ENCODE data around the gene ELOVL6.
"Not testable (repeated sequence)": the region's sequence is repeated elsewhere in the genome, so short reads cannot be mapped to it uniquely, and the experiment has no call there.

DNA sequence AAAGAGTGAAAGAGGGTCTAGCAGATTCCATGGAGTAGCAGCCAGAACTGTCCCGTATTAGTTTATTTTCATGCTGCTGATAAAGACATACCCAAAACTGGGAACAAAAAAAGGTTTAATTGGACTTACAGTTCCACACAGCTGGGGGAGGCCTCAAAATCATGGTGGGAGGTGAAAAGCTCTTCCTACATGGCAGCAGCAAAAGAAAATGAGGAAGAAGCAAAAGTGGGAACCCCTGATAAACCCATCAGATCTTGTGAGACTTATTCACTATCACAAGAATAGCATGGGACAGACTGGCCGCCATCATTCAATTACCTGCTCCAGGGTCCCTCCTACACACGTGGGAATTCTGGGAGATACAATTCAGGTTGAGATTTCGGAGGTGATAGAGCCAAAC is 18.8 kb upstream of the ELOVL6 start:
- TF ChIP-seq, protein P1, sequence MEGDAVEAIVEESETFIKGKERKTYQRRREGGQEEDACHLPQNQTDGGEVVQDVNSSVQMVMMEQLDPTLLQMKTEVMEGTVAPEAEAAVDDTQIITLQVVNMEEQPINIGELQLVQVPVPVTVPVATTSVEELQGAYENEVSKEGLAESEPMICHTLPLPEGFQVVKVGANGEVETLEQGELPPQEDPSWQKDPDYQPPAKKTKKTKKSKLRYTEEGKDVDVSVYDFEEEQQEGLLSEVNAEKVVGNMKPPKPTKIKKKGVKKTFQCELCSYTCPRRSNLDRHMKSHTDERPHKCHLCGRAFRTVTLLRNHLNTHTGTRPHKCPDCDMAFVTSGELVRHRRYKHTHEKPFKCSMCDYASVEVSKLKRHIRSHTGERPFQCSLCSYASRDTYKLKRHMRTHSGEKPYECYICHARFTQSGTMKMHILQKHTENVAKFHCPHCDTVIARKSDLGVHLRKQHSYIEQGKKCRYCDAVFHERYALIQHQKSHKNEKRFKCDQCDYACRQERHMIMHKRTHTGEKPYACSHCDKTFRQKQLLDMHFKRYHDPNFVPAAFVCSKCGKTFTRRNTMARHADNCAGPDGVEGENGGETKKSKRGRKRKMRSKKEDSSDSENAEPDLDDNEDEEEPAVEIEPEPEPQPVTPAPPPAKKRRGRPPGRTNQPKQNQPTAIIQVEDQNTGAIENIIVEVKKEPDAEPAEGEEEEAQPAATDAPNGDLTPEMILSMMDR (IDR thresholded peaks at IDR 0.05; ENCODE audit: low read depth, low read length, missing input control) = not testable (repeated sequence)
- not testable (repeated sequence) for TF ChIP-seq TAF1 (conservative IDR thresholded peaks at IDR 0.05); EGR1 (IDR thresholded peaks at IDR 0.05; ENCODE audit: low read depth in 2 of 2); SP1 (IDR thresholded peaks at IDR 0.05); JUND (IDR thresholded peaks at IDR 0.05)
- TF ChIP-seq, protein P2, sequence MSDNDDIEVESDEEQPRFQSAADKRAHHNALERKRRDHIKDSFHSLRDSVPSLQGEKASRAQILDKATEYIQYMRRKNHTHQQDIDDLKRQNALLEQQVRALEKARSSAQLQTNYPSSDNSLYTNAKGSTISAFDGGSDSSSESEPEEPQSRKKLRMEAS (IDR thresholded peaks at IDR 0.05) = not testable (repeated sequence)
